Effector CD4-positive, alpha-beta T cell (primary cell): ENCODE data around the gene SDS.

ENCODE experiments used
- DNase-seq: peaks from one replicate; pipeline ENCODE4 v3.0.0-alpha.2; 2020

The SDS gene

DNA sequence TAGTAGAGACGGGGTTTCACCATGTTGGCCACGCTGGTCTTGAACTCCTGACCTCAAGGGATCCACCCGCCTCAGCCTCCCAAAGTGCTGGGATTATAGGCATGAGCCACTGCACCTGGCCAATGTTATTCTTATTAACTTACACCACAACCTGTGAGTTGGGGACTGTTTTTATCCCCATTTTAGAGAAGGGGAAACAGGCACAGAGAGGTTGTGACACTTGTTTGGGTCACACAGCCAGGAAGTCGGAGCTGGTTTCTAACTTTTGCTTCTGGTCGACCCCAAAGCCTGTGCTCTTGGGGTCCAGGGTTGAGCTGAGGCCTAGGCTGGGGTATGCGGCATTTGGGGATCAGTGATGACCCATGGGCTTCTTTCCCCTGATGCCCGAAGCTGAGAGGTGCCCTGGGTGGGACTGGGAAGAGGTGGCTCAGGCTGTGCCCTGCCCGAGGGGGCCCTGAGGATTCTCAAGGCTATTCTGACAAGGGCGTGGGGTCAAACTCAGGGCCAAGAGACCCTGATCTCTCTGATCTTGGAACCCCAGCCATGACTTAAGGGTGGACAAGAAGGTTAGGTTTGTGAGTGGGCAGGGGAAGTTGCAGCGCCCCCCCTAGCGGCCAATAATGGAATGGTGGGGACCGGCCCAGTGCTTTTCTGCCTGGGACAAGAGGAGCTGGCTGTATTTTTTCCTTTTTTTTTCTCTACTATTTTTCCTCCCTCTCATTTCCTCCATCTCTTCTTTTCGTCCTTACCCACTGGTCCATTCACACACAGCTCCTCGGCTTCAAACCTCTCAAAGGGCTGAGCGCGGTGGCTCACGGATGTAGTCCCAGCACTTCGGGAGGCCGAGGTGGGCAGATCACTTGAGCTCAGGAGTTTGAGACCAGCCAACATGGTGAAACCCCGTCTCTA lies 21.5 kb upstream of the SDS start:
- peak; percentile 16 for DNase-seq

DNA sequence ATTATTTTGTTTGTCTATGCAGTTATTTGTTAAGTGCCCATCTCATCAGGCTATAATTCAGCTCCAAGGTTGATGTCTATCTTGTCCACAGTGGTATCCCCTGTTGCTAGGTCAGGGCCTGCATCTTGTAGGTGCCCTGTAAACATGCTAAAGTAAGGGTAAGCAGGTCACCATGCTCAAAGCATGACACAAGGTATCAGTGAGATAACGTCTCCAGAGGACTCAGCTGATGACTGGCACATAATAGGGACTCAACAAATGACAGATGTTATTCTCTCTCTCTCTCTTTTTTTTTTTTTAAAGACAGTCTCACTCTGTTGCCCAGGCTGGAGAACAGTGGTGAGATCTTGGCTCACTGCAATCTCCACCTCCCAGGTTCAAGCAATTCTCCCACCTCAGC lies 20.8 kb upstream of the SDS start:
- no peak for DNase-seq

DNA sequence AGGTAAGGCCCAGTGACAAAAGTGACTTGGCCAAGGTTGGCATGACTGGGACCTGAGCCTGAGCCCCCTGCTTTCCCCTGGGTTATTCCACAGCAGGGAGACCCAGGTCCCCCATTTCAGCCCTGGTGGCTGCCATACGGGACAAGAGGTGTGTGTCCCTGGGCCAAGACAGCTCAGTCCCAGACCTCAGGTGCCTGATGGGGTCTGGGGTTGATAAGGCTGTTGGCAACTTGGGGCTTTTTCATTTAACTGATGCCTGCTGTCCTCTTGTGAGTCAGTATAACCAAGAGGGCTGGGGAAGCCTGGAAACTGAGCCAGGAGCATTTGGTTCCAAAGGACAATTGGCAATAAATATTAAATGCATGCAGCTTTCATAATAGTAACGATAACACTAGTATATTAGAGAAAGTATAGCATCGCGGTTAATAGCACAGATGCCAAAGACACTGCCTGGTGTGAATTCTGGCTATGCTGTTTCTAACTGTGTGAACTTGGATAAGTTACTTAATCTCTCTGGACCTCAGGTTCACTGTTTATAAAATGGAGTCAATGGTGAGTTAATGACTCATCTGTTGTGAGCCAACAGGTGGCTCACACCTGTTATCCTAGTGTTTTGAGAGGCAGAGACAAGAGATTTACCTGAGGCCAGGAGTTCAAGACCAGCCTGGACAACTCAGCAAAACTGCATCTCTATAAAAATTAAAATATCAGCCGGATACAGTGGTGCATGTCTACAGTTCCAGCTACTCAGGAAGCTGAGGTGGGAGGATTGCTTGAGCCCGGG lies 19.4 kb upstream of the SDS start:
- DNase-seq: no peak

DNA sequence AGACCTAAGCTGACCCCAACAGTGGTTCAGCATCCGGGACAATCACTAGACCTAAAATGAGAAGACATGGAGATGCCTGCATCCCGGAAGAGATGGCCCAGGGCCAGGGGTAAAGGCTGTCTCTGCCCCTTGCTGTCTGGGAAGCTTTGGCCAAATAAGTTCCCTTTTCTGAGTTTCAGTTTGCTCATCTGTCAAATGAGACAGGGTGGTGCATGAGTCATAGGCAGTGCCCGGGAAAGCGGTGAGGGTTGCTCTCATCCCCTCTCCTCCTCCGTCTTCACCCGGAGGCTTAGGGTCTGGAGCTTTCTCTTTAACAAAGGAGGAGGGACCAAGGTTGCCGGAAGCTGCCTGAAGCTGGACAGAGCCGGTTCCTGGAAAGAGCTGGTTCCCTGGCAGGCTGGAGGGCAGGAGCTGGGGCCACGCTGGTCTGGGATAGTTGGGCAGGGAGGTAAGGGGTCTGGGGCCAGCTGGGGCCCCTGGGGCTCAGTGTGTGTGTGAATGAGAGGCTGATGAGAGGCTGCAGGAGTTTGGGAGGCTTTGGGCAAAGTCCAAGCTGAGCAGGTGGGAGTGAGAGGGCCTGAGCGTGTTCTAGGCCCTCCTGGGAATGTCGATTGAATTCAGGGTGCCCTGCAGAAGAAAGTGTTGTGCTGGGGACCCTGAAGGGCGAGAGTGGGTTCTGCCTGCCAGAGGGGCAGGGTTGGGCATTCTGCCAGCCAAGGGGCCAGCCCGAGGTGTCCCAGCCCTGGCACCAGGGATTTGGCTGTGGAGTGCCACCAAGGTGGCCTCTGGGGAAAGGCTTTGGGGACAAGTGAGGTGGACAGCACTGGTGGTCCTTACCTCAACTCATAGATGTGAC lies 18.6 kb upstream of the SDS start, which contains the start of gene SDSL:
SDSL (plus strand) TSS at position 351 of the 856 bp plus-strand sequence. CDS start 5,603 bp downstream, outside the sequence.
- DNase-seq: no peak

- DNase-seq: no peak
Observed at GRCh38 chr12:113420996-113421595, 17.4 kb upstream of the SDS start.

GRCh38 chr12:113418213-113418879 lies 14.7 kb upstream of the SDS start:
- no peak for DNase-seq

DNA sequence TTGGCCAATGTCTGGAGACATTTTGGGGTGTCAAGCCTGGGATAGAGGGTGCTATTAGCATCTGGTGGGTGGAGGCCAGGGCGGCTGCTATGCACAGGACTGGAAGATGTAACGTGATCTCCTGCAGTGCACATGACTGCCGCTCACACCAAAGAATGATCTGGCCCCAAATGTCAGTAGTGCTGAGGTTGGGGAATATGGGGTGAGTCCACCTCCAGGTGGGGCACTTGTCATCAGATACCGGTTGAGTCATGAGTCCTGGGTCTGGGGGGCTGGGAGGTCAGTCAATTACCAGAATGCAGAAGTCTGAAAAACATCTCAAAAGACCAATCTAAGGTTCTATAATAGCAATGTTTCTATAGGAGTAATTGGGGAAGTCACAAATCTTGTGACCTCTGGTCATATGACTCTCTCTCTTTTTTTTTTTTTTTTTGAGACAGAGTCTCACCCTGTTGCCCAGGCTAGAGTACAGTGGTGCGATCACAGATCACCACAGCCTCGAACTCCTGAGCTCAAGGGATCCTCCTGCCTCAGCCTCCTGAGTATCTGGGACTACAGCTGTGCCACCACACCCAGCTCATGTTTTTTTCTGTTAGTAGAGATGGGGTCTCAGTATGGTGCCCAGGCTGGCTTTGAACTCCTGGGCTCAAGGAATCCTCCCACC lies 12.5 kb upstream of the SDS start:
- DNase-seq: no peak

DNA sequence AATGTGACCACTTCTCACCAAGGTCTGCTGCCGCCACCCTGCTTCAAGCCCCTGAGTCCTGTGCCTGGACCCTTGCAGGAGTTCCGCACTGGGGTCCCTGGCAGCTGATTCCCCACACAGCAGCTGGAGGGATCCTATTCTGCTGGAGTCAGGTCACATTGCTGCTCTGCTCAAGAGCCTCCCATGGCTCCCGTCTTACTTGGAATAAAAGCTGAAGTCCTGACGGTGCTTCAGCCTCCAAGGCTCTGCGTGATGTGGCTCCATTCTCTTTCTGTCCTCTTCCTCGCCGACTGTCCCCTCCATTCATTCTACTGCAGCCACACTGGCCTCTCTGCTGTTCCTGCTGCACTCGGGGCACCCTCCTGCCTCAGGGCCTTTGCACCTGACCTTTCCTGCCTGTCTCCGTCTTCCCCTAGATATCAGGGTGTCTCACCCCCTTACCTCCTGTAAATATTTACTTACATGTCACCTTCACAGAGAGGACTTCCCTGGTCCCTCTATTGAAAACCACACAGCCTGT lies 10.9 kb upstream of the SDS start:
- DNase-seq: no peak

GRCh38 chr12:113413488-113413939 lies 9.8 kb upstream of the SDS start:
- DNase-seq: no peak

GRCh38 chr12:113409462-113410124 lies 5.9 kb upstream of the SDS start:
- DNase-seq: no peak

DNA sequence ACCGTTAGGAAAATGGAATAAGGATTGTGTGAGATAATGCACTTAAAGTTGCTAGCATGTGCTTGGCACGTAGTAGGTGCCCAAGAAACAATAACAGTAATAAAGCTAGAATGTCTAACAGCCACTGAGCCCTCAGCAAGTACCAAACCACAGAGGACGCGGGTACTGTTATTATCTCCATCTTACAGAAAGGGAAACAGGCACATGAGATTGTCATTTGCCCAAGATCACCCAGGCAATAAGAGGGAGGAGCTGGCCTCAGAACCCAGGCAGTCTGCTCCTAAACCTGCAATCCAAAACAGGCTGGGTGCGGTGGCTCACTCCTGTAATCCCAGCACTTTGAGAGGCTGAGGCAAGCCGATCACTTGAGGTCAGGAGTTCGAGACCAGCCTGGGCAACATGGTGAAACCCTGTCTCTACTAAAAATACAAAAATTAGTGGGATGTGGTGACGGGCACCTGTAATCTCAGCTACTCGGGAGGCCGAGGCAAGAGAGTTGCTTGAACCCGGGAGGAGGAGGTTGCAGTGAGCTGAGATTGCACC lies 5.1 kb upstream of the SDS start:
- no peak for DNase-seq

GRCh38 chr12:113407931-113408600 lies 4.4 kb upstream of the SDS start:
- DNase-seq: no peak

- no peak for DNase-seq
Observed at GRCh38 chr12:113405694-113406093, 2.0 kb upstream of the SDS start.

DNA sequence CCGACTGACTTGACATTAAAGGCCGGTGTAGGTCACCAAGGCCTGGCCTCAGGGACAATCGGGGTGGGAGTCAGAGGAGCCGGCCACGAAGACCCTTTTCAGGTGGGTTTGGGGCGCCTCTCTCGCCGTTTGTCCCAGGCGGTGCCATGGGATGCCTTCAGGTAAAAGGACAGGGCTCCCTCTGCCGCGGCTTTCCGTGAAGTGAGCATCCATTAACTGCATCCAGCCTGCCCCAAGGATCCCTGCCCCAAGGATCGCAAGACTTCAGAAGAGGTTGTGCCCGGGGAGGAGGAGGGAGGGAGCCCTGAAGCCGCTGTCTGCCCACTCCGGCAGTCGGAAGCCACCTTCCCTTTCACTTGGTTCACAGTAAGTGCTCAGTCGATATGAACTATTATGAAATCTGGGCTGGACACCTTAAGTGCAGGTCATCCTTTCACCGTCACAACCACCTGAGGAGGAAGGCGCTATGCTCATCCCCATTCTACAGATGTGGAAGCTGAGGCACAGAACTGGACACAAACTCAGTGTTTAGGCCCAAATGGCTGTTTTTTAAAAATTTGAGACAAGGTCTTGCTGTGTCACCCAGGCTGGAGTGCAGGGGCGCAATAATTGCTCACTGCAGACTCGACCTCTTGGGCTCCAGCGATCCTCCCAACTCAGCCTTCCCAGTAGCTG lies 964 bp downstream of the SDS start:
- no peak for DNase-seq

DNA sequence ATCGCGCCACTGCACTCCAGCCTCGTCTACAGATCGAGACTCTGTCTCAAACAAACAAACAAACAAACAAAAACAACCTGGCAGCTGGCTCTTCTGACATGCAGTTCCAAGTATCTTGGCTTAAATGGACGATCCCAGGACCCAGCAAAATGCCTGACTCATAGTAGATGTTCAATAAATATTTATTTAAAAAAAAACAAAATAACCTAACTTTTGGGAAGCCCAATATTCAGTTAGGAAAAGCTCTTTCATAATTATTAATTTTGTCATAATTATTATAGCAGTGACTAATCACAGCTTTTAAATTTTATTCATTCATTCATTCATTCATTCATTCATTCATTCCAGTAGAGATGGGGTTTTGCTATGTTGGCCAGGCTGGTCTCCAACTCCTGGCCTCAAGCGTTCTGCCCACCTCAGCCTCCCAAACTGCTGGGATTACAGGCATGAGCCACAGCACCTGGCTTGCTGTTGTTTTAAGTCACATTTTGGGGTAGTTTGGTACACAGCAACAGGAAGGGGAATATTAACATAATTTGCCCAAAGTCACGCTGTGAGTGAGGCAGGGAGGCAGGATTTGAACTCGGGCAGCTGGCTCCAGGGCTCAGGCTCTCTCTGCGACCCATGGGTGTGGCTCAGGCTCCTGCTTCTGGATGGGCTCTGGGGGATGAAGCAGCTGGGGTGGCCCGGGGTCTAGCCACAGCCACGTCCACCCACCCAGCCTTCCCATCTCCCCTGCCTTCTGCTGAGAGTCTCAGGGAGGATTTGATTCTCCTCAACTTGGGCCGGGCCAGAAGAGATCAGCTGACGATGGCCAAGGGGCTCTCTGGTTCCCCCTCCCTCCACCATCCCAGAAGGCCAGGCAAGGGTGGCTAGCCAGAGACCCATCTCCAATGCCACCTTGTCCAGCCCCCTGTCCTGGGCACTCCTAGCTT lies 2.4 kb downstream of the SDS start:
- DNase-seq: no peak

GRCh38 chr12:113400362-113400761 lies 3.3 kb downstream of the SDS start:
- no peak for DNase-seq

GRCh38 chr12:113399490-113399889 lies 4.2 kb downstream of the SDS start:
- no peak for DNase-seq
